A204.1 (cell line): Measurements from ENCODE around the gene EHD3.
A peak's percentile ranks its signal among the peaks of the same experiment; 100 is the strongest.

Experiments
- FAIRE-seq: peaks from 2 replicates; lab custom pipeline; 2012; peaks lifted over from hg19 to GRCh38; lab: Jason Lieb, UNC

Gene EHD3

DNA sequence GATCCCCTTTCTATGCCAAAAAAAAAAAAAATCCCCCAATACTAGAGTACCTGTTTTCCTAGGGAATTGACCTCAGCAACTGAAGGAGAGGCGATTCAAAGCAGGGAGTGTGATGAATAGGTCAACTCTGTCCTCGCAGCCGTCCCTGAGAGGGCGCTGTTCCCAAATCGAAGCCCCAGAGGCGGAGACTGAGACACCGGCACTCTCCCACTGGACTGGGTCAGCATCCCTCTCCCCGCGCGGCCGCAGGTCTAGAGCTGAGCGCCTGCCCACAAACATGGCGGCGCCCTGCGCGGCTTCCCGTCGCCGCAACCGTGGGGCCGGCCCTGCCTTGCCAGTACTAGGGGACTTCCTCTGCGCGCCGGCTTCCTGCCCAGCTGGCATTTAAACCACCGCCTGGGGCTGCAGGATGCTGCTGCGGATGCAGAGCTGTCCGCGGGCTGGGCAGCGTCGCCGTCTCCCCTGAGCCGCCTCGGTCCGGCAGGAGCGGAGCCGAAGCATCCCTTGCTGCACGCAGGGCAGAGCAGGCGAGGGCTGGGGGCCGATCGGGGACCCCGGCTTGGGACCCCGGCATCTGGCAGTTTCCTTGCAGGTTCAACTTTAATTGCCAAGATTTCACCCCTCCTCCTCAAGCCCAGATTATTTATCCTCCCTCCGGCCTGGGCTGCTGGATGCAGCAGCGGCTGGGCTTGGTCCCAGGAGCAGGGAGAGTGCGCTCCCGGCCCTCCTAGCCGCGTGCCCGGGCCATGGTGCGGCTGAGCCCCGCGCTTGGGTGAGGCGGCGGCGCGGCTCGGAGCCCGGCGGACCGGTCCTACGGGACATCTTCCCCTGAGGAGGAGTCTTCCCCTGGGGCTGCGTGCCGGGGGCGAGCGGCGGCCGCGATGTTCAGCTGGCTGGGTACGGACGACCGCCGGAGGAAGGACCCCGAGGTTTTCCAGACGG lies at the start of gene EHD3:
EHD3 (plus strand) TSS at position 412 of the 942 bp plus-strand sequence; CDS start at position 882, 470 bp downstream.
- FAIRE-seq, result peak; percentile 77

DNA sequence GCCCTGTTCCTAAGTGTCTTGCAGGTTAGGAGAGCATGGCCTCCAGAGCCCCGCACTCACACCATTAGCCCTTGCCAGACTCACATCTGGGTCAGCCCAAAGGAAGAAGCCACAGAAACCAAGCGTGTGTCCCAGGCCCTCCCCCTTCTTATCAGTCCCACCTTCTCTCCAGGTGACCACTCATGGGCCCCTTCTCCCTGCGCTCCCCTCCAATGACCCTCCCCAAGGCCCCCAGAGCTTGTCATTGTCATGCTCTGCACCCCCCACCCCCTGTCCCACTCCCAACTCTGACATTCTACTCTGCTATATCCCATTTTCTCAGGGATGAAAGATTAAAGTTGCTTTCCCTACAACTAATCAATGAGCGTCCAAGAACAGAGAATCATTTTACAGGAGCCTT lies 46.8 kb upstream of the EHD3 start:
- FAIRE-seq, result no peak

DNA sequence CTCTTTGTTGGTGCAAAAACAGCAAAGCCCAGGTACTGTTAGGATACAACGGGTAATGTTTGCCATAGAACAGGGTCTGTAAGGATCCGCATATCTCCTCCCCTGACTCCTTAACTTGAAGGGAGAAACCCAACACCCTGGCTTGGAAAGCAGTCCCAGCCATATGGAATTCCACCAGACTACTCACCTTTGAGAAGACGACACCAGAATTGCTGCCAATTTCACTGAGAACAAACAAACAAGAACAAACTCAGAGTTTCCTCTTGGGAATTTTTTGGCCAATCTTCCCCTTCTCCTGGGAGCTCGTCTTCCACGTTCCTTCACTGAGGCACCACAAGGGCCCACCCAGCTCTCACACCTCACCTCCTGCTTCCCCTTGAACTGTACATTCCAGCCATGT lies 45.8 kb upstream of the EHD3 start:
- FAIRE-seq, result no peak

DNA sequence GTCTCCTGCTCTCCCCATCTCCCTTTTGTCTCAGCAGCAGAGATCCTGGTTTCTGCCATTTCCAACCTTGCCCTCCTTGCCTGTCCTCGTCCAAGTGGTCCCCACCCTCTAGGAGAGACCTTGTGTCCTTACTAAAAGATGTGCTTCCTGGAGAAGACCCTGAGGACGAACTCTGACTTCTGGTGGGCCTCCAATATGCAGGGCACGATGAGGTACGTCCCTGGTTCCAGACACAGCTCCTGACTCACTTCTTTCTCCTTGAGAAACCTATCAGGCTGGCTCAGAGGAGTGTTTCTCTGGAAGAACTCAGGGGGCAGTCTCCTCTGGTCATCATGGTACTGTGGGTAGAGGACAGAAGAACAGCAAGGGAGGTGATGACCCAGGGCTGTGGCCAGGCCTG lies 44.8 kb upstream of the EHD3 start:
- FAIRE-seq, result no peak

DNA sequence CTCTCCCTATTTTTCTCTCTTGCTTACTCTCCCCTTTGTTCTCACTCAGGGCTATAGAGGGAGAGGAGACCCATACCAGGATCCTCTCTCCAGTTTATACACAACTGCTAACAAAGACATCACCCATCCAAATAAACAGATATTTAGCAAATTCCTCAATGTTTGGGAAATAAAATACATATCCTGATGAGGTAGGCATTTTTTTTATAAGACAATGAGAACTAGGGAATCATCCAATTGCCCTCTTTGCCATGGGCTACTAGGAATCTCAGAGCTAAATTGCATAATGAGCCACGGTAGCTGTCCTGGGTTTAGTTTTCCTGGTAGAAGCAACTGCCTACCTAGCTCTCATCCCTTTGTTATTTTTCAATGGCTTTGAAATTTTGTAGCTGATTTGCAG lies 43.8 kb upstream of the EHD3 start:
- no peak for FAIRE-seq

DNA sequence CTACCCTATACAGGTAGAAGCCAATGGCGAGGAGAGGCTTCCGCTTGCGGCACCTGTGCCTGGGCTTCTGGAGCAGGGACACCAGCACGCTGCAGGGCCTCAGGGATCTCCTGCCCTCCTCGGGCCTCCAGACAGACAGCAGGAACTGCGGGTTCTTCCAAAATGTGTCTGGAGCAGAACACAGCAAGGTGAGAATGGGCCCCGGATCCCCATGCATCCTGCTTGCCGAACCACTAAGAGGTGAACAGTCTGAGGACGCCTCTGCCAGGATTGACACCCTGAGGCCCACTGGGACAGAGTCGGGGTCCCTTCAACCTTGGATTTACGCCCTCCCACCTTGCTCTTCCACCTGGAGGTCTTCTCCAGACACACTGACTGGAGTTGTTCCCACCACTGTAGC lies 42.0 kb upstream of the EHD3 start:
- FAIRE-seq, result no peak

DNA sequence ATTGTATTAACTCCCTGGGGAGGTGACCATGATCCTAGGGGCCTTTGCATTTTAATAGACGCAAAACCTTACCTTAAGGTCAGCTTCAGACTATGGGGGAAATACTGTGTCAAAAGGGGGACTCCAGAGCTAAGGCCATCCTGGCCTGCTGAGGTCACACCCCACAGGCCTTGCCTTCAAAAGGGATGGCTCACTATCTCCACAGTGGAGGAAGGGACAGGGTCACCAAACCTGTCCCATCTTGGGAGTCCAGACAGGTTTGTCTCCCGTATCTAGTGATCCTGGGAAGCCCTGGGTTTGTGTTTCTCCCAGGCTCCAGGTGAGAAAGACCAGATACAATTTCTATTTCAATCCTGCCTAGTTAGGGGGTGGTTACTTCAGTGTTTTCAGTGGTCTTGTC lies 41.6 kb upstream of the EHD3 start:
- no peak for FAIRE-seq

DNA sequence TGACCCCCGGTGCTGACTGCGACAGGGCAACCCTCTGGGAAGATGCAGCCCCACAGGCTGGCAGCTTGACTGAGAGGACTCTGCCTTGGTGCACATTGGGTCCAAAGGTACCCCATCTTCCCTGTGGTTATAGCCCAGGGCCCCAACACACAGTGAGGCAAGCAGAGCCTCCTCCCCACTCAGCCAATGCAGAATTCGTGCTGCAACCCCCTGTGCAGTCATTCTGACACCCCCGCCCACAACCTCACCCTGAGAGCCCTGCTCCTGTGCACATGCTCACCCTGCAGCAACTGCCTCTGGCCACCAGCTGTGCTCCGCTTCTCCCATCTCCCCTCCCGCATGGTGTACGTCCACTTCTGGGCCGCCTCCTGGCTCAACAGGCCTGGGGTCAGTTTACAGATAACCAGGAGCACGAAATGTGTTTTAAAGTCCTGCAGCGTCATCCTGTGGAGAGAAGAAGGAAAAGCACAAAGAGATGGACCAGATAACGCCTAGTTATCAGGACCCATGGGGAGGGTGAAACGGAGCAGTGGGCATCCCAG lies 41.0 kb upstream of the EHD3 start:
- FAIRE-seq, result no peak

DNA sequence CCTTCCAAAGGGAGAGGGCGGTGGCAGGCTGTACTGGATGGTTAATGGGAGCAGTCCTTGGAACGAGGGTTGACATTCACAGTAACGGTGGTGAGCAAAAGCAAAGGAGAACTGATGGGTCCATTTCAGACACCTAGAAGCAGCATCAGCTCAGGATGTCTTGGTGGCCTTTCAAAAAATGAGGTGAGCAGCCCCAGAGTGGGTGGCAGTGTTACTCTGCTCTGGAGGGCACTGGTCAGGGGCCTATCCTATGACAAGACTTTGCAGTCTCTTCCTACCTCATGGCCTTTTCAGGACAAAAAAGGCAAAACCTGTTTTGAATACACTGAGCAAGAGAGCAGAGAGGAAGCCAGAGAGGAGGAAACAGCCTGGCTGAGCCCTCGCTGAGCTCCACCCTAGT lies 40.1 kb upstream of the EHD3 start:
- no peak for FAIRE-seq

DNA sequence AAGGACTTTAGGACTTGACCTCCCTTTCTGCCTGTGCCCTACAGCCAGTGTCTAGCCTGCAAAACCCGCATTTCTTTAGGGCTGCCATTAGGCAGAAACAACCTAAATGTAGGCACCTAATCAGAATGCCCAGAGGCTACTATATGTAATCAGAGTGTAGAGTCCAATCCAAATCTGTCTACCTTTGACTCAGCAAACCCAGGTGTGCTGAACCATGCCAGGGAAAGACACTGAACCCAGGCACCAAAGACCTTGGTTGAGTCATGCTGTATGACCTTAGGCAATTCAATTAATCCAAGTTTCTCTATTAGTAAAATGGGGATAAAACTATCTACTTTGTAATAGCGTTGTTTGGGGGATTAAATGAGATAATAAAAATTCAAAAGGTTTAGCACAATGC lies 37.3 kb upstream of the EHD3 start:
- FAIRE-seq, result no peak

DNA sequence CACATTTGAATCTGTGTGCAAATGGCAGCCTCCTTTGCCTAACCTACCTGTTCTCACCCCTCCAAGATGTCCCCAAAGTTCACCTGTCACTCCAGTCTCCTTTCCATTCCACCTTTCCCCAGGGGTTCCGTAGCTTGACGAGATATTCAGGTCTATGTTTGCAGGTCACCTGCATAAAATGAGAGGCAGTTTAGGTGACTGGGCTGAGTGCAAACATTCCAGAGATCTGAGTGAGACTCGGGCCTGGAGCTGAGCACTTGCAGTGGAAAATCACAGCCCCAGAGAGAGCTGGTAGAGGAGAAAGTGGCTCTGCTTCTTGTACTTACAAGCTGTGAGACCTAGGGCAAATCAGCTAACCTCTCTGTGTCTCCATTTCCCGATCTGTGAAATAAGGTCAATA lies 36.8 kb upstream of the EHD3 start:
- FAIRE-seq, result no peak

DNA sequence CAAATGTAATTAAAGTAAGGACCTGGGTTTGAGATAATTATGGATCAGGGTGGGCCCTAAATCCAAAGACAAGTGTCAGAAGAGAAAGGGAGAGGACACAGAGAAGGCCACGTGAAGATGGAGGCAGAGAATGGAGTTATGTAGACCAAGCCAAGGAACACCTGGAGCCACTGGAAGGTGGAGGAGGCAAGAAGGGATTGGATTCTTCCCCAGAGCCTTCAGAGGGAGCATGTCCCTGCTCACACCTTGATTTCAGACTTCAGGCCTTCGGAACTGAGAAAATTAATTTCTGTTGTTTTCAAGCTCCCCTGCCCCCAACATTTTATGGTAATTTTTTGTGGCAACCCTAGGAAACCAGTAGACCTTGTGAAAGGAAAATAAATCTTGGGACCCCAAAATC lies 36.3 kb upstream of the EHD3 start:
- FAIRE-seq, result no peak

DNA sequence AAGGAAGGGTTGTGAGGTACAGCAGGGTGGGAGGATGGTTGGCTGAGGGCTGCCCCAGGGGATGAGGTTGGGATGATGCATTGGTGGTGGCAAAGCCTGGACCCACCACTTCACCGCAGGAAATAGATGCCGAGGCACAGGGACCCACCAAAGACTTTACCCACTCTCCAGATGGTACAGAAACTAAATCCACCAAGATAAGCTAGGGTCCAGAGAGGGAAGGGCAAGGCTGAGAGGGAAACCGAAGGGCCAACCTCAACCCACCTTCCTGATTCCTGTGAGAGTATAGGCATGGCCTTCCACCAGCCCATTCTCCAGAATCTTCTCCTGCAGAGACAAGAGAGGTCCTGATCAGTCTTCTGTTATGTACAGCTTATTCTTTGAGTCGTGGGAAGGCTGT lies 34.7 kb upstream of the EHD3 start:
- no peak for FAIRE-seq

DNA sequence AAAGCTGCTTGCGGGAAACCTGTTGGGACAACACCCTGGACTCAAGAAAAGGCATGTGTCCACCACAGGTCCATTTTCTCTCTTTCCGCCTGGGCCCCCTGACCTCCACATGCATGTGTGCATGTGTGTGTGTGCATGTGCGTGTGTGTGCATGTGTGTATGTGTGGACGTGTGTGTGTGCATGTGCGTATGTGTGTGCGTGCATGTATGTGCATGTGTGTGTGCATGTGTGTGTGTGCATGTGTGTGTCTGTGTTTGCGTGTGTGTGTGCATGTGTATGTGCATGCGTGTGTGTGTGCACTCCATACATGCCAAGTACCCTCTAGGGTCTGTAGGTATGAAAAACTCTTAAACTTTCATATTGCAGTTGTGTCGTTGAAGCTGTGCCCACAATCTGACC lies 33.0 kb upstream of the EHD3 start:
- no peak for FAIRE-seq

DNA sequence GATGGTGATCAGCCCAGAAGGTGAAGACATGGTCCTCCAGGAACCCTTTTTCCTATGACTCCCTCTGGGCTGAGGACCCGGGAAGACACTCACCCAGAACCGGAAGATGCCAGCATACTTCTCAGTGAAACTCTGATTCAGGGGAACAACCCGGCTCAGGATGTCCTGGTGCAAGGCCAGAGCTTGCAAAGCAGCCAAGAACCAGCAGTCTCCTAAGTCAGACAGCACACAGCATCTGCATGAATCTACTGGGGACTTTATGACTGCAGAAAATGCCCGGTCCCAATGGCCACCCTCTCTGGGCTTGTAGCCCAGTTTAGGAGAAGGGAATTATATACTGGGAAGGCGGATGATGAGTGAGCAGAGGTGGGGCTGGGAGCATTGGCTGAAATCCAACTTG lies 31.9 kb upstream of the EHD3 start:
- no peak for FAIRE-seq

DNA sequence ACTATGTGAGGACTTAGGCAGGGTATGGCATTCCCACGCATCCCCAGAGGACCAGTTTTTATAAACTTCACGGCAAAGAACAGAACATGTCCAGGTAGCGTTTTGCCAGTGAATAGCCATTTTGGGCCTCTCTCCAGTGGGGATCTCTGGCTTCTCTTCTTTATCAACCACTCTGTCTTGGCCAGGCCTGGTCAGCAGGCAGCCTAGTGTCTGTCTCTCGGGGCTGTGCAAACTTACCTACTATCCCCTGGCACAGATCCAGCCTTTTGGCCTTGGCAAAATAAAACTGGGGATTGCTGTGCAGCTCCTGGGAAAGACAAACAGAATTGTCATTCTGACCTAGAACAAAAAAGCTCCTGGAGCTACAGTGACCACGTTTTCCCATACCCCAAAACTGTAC lies 31.1 kb upstream of the EHD3 start:
- no peak for FAIRE-seq

DNA sequence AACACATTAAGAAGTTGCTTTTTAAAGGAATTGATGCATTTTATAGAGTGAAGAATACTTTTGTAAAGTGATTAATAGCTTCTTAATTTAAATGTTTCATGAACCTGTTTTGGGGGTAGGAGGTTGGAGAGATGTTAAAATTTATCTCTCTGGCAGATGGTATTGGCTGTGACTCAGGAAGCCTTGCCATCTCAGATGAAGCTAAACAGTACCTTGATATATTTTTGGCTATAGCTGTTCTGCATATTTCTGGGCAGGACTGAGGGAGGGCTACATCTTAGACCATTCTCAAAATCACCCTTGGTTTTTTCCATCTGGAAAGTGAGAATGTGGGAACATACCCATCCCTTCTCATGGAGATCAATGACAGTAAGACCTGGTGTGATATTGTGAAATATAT lies 30.0 kb upstream of the EHD3 start:
- no peak for FAIRE-seq

DNA sequence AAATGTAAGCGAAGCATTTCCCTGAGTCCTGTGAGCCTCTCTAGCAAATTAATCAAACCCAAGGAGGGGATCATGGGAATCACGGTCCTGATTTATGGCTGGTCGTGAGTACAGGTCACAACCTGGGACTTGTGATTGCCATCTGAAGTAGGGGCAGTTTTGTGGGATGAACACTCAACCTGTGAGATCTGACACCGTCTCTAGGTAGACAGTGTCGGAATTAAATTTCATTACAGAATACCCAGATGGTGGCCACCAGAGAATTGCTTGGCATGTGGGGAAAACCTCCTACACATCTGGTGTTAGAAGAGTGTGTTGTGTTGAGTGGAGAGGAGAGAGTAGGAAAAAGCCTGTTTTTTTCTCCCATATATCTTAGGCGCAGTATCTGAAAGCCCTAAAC lies 29.2 kb upstream of the EHD3 start:
- FAIRE-seq, result no peak

DNA sequence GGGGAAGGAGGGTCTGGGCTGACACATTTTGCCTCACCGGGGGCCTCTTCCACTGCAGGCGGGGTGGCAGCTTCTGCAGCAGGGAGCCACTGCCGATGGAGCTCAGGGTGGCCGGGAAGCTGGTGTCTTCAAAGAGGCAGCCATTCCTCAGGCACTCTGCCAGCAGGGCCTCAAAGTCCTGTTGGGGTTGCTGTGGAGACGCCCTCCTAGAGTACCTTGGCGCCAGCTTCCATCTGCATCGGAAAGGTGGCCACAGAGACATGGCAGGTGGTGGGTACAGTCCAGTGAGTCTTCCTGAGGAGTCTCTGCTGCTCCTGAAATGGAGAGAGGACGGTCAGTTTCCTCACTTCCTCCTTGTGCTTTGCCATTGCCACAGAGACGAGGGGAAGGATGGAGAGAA lies 28.8 kb upstream of the EHD3 start:
- FAIRE-seq, result no peak

DNA sequence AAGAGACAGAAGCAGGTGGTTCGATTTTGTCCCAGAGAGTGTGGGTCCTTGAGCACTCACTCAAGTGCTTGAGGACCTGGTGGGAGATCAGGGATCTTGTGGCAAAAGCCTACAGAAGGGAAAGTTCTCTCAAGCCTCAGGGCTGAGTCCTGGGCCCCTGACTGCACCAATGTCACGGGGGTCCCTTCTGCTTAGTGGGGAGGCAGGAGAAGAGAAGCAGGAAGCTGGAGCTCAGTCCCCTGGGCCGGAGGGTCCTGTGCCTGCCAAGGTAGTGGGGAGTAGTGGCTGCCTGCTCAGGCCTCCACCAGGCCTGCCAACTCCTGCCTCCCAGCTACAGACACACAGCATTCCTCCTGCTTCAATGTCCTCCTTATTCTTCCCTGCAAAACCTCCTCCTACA lies 28.3 kb upstream of the EHD3 start:
- FAIRE-seq, result no peak

DNA sequence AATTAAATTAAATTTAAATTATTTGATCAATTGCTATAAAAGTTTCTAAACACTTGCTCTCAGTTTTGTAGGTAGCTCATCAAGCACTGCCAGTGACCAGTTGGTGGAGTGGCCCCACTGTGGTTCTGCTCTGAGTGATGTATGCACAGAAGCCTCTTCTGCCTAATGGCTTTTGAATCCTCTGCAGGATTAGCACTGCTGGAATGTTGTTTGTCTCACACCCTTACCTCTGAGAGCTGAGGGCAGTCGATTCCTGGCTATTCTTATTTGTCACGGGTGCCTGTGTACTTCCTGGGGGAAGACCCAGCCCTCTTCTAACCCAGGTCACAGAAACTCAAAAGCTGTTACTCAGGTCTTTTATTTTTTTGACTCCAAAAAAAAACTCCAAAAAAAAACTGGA lies 26.2 kb upstream of the EHD3 start:
- FAIRE-seq, result no peak

DNA sequence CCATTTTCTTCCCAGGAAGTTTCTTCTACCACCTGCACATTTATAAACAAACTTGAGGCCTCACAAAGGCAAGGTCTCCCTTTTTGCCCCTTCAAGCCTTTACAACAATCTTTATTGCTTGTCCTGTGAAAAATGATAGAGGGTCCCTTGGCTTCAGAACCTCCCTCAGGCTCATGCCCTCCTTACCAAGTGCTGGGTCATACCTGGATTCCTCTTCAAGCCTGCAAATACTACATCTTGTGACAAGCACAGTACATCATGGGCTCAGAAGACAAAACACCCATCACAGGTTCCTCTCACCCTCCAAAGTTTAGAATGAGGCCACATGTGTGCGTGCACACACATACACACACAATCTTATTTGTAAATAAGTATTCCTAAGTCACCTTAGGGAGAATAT lies 25.7 kb upstream of the EHD3 start:
- no peak for FAIRE-seq

DNA sequence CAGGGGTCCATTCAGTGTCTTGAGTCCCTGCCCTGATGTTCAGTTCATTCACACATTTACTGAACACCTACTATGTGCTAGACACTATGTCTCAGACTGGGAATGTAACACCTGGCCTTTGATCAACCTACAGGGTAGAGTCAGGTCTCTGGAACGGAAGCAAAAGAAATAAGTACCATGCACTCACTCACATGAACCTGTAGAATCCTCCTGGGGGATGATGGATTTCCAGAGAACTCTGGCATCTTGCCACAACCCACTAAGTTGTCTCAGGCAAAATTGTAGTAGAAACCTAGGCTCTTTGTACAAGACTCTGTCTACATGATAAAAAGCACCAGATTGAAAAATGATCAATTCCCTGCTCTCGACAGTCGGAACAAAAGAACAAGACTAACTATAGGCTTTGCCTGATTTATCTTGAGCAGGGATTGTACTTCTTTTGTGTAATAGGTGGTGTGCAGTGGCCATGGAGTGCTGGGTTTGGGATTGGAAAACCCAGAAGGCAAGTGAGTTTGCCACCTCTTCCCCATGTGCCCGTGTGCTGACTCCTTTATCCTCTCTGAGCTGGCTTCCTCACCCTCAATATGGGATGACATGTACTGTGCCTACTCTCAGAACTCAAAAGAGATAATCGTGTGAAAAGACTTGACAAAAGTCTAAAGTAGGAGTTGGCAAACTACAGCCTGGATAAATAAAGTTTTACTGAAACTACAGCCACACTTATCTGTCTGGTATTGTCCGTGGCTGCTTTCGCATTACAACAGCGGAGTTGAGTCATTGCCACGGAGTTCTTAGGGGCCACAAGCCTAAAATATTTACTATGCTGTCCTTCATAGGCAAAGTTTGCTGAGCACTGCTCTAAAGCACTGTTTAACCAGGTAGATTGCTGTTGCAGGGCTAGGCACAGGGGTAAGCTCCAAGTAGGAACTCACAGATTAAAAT lies 21.0 kb upstream of the EHD3 start:
- no peak for FAIRE-seq
